ENCODE measurements around the gene CKS2. TPM values are rescaled to one million over a fixed set of nuclear protein-coding genes. Genes with fewer than 3 reads are reported as not detected.

The CKS2 gene
- total RNA-seq, 1 donor = 228 TPM

- H3K4me3 ChIP-seq (ENCODE audit: low read depth, low read length) = no peak overlapping the region
- TF ChIP-seq, protein P1, sequence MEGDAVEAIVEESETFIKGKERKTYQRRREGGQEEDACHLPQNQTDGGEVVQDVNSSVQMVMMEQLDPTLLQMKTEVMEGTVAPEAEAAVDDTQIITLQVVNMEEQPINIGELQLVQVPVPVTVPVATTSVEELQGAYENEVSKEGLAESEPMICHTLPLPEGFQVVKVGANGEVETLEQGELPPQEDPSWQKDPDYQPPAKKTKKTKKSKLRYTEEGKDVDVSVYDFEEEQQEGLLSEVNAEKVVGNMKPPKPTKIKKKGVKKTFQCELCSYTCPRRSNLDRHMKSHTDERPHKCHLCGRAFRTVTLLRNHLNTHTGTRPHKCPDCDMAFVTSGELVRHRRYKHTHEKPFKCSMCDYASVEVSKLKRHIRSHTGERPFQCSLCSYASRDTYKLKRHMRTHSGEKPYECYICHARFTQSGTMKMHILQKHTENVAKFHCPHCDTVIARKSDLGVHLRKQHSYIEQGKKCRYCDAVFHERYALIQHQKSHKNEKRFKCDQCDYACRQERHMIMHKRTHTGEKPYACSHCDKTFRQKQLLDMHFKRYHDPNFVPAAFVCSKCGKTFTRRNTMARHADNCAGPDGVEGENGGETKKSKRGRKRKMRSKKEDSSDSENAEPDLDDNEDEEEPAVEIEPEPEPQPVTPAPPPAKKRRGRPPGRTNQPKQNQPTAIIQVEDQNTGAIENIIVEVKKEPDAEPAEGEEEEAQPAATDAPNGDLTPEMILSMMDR (IDR thresholded peaks at IDR 0.05; ENCODE audit: insufficient read depth, low read depth, low read length) = no peak
- no peak for DNase-seq (ENCODE audit: low read depth)
Observed at GRCh38 chr9:89363921-89364665, 53.1 kb downstream of the CKS2 start.

GRCh38 chr9:89364666-89365531 lies 53.9 kb downstream of the CKS2 start:
- no peak for DNase-seq (ENCODE audit: low read depth)
- H3K4me3 ChIP-seq (ENCODE audit: low read depth, low read length) = no peak overlapping the region
- TF ChIP-seq, protein P1 (IDR thresholded peaks at IDR 0.05; ENCODE audit: insufficient read depth, low read depth, low read length) = no peak

- no peak for DNase-seq (ENCODE audit: low read depth)
- TF ChIP-seq, protein P1 (IDR thresholded peaks at IDR 0.05; ENCODE audit: insufficient read depth, low read depth, low read length) = no peak
- H3K4me3 ChIP-seq (ENCODE audit: low read depth, low read length) = no peak overlapping the region
Observed at GRCh38 chr9:89365532-89365912, 54.5 kb downstream of the CKS2 start.

Small RNAs within 50 kb of the gene (small RNA-seq; reads per million reads assigned to genes)
- not detected for gene MIR3153

Other genes with a start within 250 kb of the CKS2 start
- 7.4 and 11.7 TPM in 2 replicates for gene SHC3, start 132.4 kb upstream of the CKS2 start, total RNA-seq
- 23.3 and 27.4 TPM in 2 replicates for gene SECISBP2, start 7.3 kb downstream of the CKS2 start, total RNA-seq
- 0.43 and 1.6 TPM in 2 replicates for gene SEMA4D, start 186.9 kb downstream of the CKS2 start, total RNA-seq

Measured in fibroblast of villous mesenchyme (primary cell).